Parathyroid adenoma (tissue), 2 donors: ENCODE data around the gene ACACB.

Source experiments
- H2AFZ ChIP-seq: fragments of 300-600 bp; sonication (generic); one replicate; pipeline ENCODE4 v1.7.0; 2017; ENCODE audit warnings: antibody characterized with exemption, mild to moderate bottlenecking
- H3K27ac ChIP-seq: fragments of 300-600 bp; sonication (generic); one replicate; pipeline ENCODE4 v1.7.0; 2017
- H3K27me3 ChIP-seq: fragments of 300-600 bp; sonication (generic); one replicate; pipeline ENCODE4 v1.7.0; 2017; ENCODE audit warnings: low read length; ENCODE audit not compliant: control insufficient read depth, insufficient read depth
- H3K36me3 ChIP-seq: fragments of 300-600 bp; sonication (generic); one replicate; pipeline ENCODE4 v1.7.0; 2017; ENCODE audit warnings: low read length; ENCODE audit not compliant: control insufficient read depth, insufficient read depth
- H3K4me1 ChIP-seq: fragments of 300-600 bp; sonication (generic); one replicate; pipeline ENCODE4 v1.7.0; 2017; ENCODE audit warnings: control low read depth
- H3K4me2 ChIP-seq: fragments of 300-600 bp; sonication (generic); one replicate; pipeline ENCODE4 v1.7.0; 2017; ENCODE audit warnings: low read length
- H3K4me3 ChIP-seq: fragments of 300-600 bp; sonication (generic); one replicate; pipeline ENCODE4 v1.7.0; 2017; ENCODE audit warnings: low read depth, low read length
- H3K79me2 ChIP-seq: fragments of 300-600 bp; sonication (generic); one replicate; pipeline ENCODE4 v1.7.0; 2017; ENCODE audit warnings: control low read depth
- H3K9ac ChIP-seq: fragments of 300-600 bp; sonication (generic); one replicate; pipeline ENCODE4 v1.7.0; 2017; ENCODE audit warnings: mild to moderate bottlenecking
- H3K9me3 ChIP-seq: fragments of 300-600 bp; sonication (generic); one replicate; pipeline ENCODE4 v1.7.0; 2017; ENCODE audit warnings: low read length; ENCODE audit not compliant: control insufficient read depth
- CTCF ChIP-seq: fragments of 300-600 bp; sonication (generic); IDR thresholded peaks from one replicate; pipeline ENCODE4 v1.7.0; 2017; ENCODE audit warnings: antibody characterized with exemption, mild to moderate bottlenecking
- donor health status: primary hyperparathyroidism.

ACACB gene

GRCh38 chr12:109098183-109098604 lies 18.2 kb upstream of the ACACB start:
- Histone ChIP-seq H3K36me3 (no peaks in the 10 kb centered on the region), H3K27me3 (no peaks in the 10 kb centered on the region), H3K4me1 (peaks cover 13% of the 10 kb centered on the region), H3K79me2 (peaks cover 30% of the 10 kb centered on the region), H3K4me3 (peak overlapping the region; percentile 89), H3K27ac (peak overlapping the region; percentile 93), H2AFZ (peak overlapping the region; percentile 97), H3K9me3 (no peaks in the 10 kb centered on the region), H3K9ac (peak overlapping the region; percentile 77), H3K4me2 (peak overlapping the region; percentile 97)
- TF ChIP-seq CTCF, result no peak

- no peak for TF ChIP-seq CTCF
- Histone ChIP-seq H3K4me2 (peak overlapping the region; percentile 97), H3K79me2 (peaks cover 27% of the 10 kb centered on the region)
Measured at GRCh38 chr12:109098651-109099050, 17.7 kb upstream of the ACACB start.

GRCh38 chr12:109099431-109100020 lies 16.9 kb upstream of the ACACB start:
- Histone ChIP-seq H3K4me1 (peaks cover 12% of the 10 kb centered on the region), H3K4me2 (peak overlapping the region; percentile 97), H3K27ac (peak overlapping the region; percentile 93), H3K9me3 (no peaks in the 10 kb centered on the region), H3K9ac (no peak overlapping the region), H3K79me2 (peaks cover 30% of the 10 kb centered on the region), H3K4me3 (peak overlapping the region; percentile 89), H3K36me3 (no peaks in the 10 kb centered on the region), H3K27me3 (no peaks in the 10 kb centered on the region), H2AFZ (no peak overlapping the region)
- no peak for TF ChIP-seq CTCF

More at GRCh38 chr12:109098651-109099050, 17.7 kb upstream of the ACACB start:
- H3K4me1 ChIP-seq, result peaks cover 12% of the 10 kb centered on the region
- peak overlapping the region; percentile 77 for H3K9ac ChIP-seq
- peak overlapping the region; percentile 93 for H3K27ac ChIP-seq
- no peaks in the 10 kb centered on the region for H3K27me3 ChIP-seq
- H3K9me3 ChIP-seq, result no peaks in the 10 kb centered on the region
- H3K36me3 ChIP-seq, result no peaks in the 10 kb centered on the region
- peak overlapping the region; percentile 97 for H2AFZ ChIP-seq
- H3K4me3 ChIP-seq, result peak overlapping the region; percentile 89

- no peaks in the 10 kb centered on the region for H3K9me3 ChIP-seq
- H3K27ac ChIP-seq, result no peak overlapping the region
- no peak overlapping the region for H3K9ac ChIP-seq
- TF ChIP-seq CTCF, result no peak
- peaks cover 12% of the 10 kb centered on the region for H3K4me1 ChIP-seq
- H2AFZ ChIP-seq, result no peak overlapping the region
- no peak overlapping the region for H3K4me2 ChIP-seq
- no peaks in the 10 kb centered on the region for H3K27me3 ChIP-seq
- H3K4me3 ChIP-seq, result no peak overlapping the region
- peaks cover 30% of the 10 kb centered on the region for H3K79me2 ChIP-seq
- no peaks in the 10 kb centered on the region for H3K36me3 ChIP-seq
Measured at GRCh38 chr12:109100741-109101140, 15.6 kb upstream of the ACACB start.

- H3K36me3 ChIP-seq, result no peaks in the 10 kb centered on the region
- no peak overlapping the region for H3K9ac ChIP-seq
Measured at GRCh38 chr12:109102491-109102890, 13.9 kb upstream of the ACACB start.

More at GRCh38 chr12:109102491-109102890, 13.9 kb upstream of the ACACB start:
- TF ChIP-seq CTCF, result no peak
- H3K9me3 ChIP-seq, result no peaks in the 10 kb centered on the region
- peaks cover 30% of the 10 kb centered on the region for H3K79me2 ChIP-seq
- H3K27me3 ChIP-seq, result no peaks in the 10 kb centered on the region
- no peak overlapping the region for H2AFZ ChIP-seq
- peaks cover 10% of the 10 kb centered on the region for H3K4me1 ChIP-seq
- H3K4me2 ChIP-seq, result no peak overlapping the region
- no peak overlapping the region for H3K4me3 ChIP-seq
- no peak overlapping the region for H3K27ac ChIP-seq
